GM12878 (cell line): ENCODE measurements around the gene B4GALNT4. TPM values are rescaled to one million over a fixed set of nuclear protein-coding genes. Genes with fewer than 3 reads are reported as not detected.

Experiments
- ATAC-seq: fragments of 200-7000 bp; cut with Tn5 transposase; 3 replicates; pipeline ENCODE4 v1.9.1; 2020; ENCODE audit warnings: mild to moderate bottlenecking, moderate library complexity
- BruUV-seq: library from RNA; stranded (reverse); fragments of 400-500 nt; replicated peaks from 2 replicates; lab custom pipeline; 2021; lab: Mats Ljungman, UMichigan
- CTCF ChIA-PET: fragments of 300-600 bp; sonication (Branson Sonifier 250); formaldehyde crosslinking; extraction: SDS; loops from one replicate; lab custom pipeline; 2021; ENCODE audit warnings: inconsistent platforms; lab: Yijun Ruan, JAX
- POLR2A ChIA-PET: fragments of 350-600 bp; formaldehyde crosslinking; extraction: SDS; loops from one replicate; lab custom pipeline; 2021; ENCODE audit warnings: inconsistent platforms; lab: Charles Lee
- RAD21 ChIA-PET: fragments of 300-600 bp; sonication (Branson Sonifier 250); formaldehyde crosslinking; loops from one replicate; lab custom pipeline; 2023; ENCODE audit warnings: antibody characterized with exemption; ENCODE audit not compliant: unreplicated experiment; lab: Charles Lee
- SMC1A ChIA-PET: fragments of 300-600 bp; sonication (Branson Sonifier 250); formaldehyde crosslinking; loops from one replicate; lab custom pipeline; 2023; ENCODE audit not compliant: unreplicated experiment, uncharacterized antibody; lab: Charles Lee
- DNase-seq: peaks from one replicate; pipeline ENCODE4 v3.0.0-alpha.2; 2011; ENCODE audit warnings: low read depth, low spot score
- FAIRE-seq: peaks from 3 replicates; lab custom pipeline; 2011; peaks lifted over from hg19 to GRCh38; lab: Jason Lieb, UNC
- H2AFZ ChIP-seq: 2 replicates; pipeline ENCODE4 v1.6.0; 2011; ENCODE audit warnings: low read depth, low read length, control low read depth; ENCODE audit not compliant: control insufficient read depth
- H3K27ac ChIP-seq: 2 replicates; pipeline ENCODE4 v1.5.1; 2011; ENCODE audit warnings: control low read depth; ENCODE audit not compliant: control insufficient read depth, insufficient read depth
- H3K27me3 ChIP-seq, 2 experiments: replicated peaks in 1 of 2; 2 replicates each; pipeline versions ENCODE4 v1.6.0 to v1.6.1; 2011; ENCODE audit warnings: low read length in 1 of 2; ENCODE audit not compliant: control insufficient read depth in 2 of 2, insufficient read depth in 2 of 2
- H3K36me3 ChIP-seq, 2 experiments: 2 replicates each; pipeline ENCODE4 v1.5.1; 2011; ENCODE audit warnings: low read length in 1 of 2; ENCODE audit not compliant: control insufficient read depth in 2 of 2, insufficient read depth in 2 of 2
- H3K4me1 ChIP-seq: 2 replicates; pipeline ENCODE4 v1.6.1; 2011; ENCODE audit warnings: mild to moderate bottlenecking, low read length, moderate library complexity, mixed read lengths; ENCODE audit not compliant: control insufficient read depth, insufficient read depth
- H3K4me2 ChIP-seq: 2 replicates; pipeline ENCODE4 v1.6.0; 2011; ENCODE audit warnings: control low read depth; ENCODE audit not compliant: control insufficient read depth, insufficient read depth
- H3K4me3 ChIP-seq: fragments of 200-600 bp; sonication (generic); 2 replicates; pipeline ENCODE4 v1.5.1; 2016
- H3K79me2 ChIP-seq: 2 replicates; pipeline ENCODE4 v1.6.0; 2011; ENCODE audit warnings: low read length; ENCODE audit not compliant: control insufficient read depth, insufficient read depth
- H3K9ac ChIP-seq: 2 replicates; pipeline ENCODE4 v1.8.0; 2011; ENCODE audit warnings: low read length, control low read depth, mixed read lengths; ENCODE audit not compliant: control insufficient read depth, insufficient read depth
- H3K9me3 ChIP-seq: replicated peaks from 3 replicates; pipeline ENCODE4 v1.5.1; 2011; ENCODE audit warnings: mild to moderate bottlenecking, low read length; ENCODE audit not compliant: control insufficient read depth, insufficient read depth
- H4K20me1 ChIP-seq: 2 replicates; pipeline ENCODE4 v1.6.0; 2011; ENCODE audit not compliant: control insufficient read depth, insufficient read depth
- BACH1 ChIP-seq: fragments of 450-650 bp; IDR thresholded peaks from 2 replicates; pipeline ENCODE4 v1.6.1; 2017; ENCODE audit warnings: mild to moderate bottlenecking, borderline replicate concordance
- CHD4 ChIP-seq: fragments of 200-600 bp; sonication (generic); IDR thresholded peaks from 2 replicates; pipeline ENCODE4 v1.6.1; 2016; ENCODE audit warnings: mild to moderate bottlenecking
- EP300 ChIP-seq, 2 experiments: fragments of 150-350 bp in 1 of 2; IDR thresholded peaks; 2 replicates each; pipeline ENCODE4 v1.6.1; 2011 to 2012; ENCODE audit warnings: low read depth in 2 of 2, low read length in 2 of 2, borderline replicate concordance in 1 of 2, improper control_type of control experiment in 1 of 2, inconsistent platforms in 1 of 2; ENCODE audit not compliant: control insufficient read depth in 1 of 2
- FOXK2 ChIP-seq: fragments of 450-650 bp; IDR thresholded peaks from 2 replicates; pipeline ENCODE4 v1.6.1; 2017; ENCODE audit warnings: mild to moderate bottlenecking, moderate library complexity
- IKZF1 ChIP-seq: fragments of 450-650 bp; conservative IDR thresholded peaks from 2 replicates; pipeline ENCODE4 v1.6.1; 2017; ENCODE audit warnings: antibody characterized with exemption, mild to moderate bottlenecking
- KLF5 ChIP-seq: fragments of 450-650 bp; IDR thresholded peaks from 2 replicates; pipeline ENCODE4 v1.6.1; 2014; ENCODE audit warnings: mild to moderate bottlenecking; ENCODE audit not compliant: partially characterized antibody
- NR2C1 ChIP-seq: fragments of 450-650 bp; IDR thresholded peaks from 2 replicates; pipeline ENCODE4 v1.6.1; 2017; ENCODE audit warnings: antibody characterized with exemption, mild to moderate bottlenecking, moderate library complexity
- RFX5 ChIP-seq: IDR thresholded peaks from 2 replicates; pipeline ENCODE4 v1.6.1; 2011; ENCODE audit warnings: low read depth, low read length, improper control_type of control experiment
- RUNX3 ChIP-seq: IDR thresholded peaks from 2 replicates; pipeline ENCODE4 v1.6.1; 2012; ENCODE audit warnings: low read length, inconsistent platforms
- SREBF2 ChIP-seq: IDR thresholded peaks from 2 replicates; pipeline ENCODE4 v1.6.1; 2012; ENCODE audit warnings: mild to moderate bottlenecking, low read length
- SUPT20H ChIP-seq: IDR thresholded peaks from 2 replicates; pipeline ENCODE4 v1.6.1; 2011; ENCODE audit warnings: low read depth, mild to moderate bottlenecking, low read length, moderate library complexity, borderline replicate concordance; ENCODE audit not compliant: control insufficient read depth
- WGBS: methylation state at CpG from one replicate; pipeline ENCODE4 v1.1.6; 2016; ENCODE audit warnings: low lambda C conversion rate; ENCODE audit not compliant: insufficient replicate concordance, insufficient coverage; ENCODE audit errors: missing lambda C conversion rate; 5-methylcytosine and 5-hydroxymethylcytosine counted together
- in situ Hi-C: fragments of 300-500 bp; cut with MboI; formaldehyde crosslinking; loops from 9 replicates; pipeline ENCODE4 v1.14.3; 2018; ENCODE audit warnings: mixed read lengths
- intact Hi-C: fragments of 100-400 bp; cut with micrococcal nuclease; formaldehyde crosslinking; loops from one replicate; pipeline ENCODE4 v1.14.2; 2022; ENCODE audit not compliant: unreplicated experiment
- polyA plus RNA-seq, 11 experiments: library from polyadenylated mRNA; depleted of rRNA in 4 of 11; unstranded in 6 of 11; stranded (reverse) in 5 of 11; fragments of >200 nt; fragmentation: Nextera tagmentation in 4 of 11; fragmentation: Illumina TruSeq in 1 of 11; extraction: Ambion mirVana in 4 of 11; extraction: Trizol in 1 of 11; gene quantifications; 1 replicate in 1 of 11; 2 replicates in 10 of 11; pipeline versions ENCODE4 v1.2.1 to v1.2.3, GENCODE V29; 2011 to 2016; ENCODE audit warnings: inconsistent platforms in 2 of 11, missing spikeins in 2 of 11, low read depth in 1 of 11
- total RNA-seq, 4 experiments: library from RNA; depleted of rRNA in 3 of 4; stranded (reverse); fragments of >200 nt in 3 of 4; fragmentation: Illumina TruSeq in 1 of 4; extraction: Trizol in 1 of 4; gene quantifications; 2 replicates each; pipeline versions ENCODE4 v1.2.1 to v1.2.3, GENCODE V29; 2013 to 2021
- TF ChIP-seq, protein P1 (sequence below): fragments of 450-650 bp; formaldehyde crosslinking; IDR thresholded peaks from 2 replicates; pipeline ENCODE4 v1.4.0; 2020; ENCODE audit warnings: mild to moderate bottlenecking, moderate library complexity
- TF ChIP-seq, protein P2 (sequence below): IDR thresholded peaks from 2 replicates; pipeline ENCODE4 v1.6.1; 2011; ENCODE audit warnings: borderline replicate concordance, low read depth, mild to moderate bottlenecking, moderate library complexity, low read length; ENCODE audit not compliant: insufficient read depth, poor library complexity, severe bottlenecking

B4GALNT4 gene
- total and polyA plus RNA-seq, 10 of the 15 experiments (the other 5 are each of a cell fraction or from before 2014, with no cell fraction given): 0.04 to 0.82 (median 0.40) TPM; not detected in 6

DNA sequence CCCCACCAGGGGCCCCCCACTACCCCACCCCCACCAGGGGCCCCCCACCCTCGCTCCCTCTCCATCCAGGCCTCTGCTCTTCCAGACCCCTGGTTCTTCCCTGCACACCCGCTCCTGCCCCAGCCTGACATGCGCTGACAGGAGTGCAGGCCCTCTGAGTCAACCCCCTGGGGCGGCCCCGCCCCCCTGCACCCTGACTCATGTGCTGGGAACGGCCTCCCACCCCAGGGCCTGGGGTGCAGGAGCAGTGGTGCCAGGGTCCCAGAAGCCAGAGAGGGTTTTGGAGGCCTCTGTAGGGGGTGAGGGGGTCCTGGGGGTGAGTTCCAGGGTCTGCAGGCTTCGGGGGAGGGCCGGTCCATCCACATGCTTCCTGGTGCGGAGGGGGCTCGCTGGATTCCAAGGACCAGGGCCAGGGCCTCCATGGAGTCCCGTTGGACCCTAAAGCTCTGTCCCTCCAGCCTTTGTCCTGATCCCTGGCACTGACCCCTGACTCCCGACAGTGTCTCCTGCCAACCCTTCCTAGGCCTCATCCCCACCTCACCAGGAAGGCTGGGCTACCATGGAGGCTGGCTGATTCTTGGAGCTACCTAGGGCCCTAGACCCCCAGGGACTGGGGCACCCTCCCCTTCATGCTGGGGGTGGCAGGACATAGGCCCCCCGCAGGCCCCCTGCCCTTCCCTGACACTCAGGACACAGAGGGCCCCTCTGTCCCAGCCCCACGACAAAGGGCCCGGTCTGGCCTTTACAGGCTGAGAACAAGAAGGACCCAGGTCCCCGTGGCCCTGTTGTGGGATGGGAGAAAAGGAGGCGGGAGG lies 24.1 kb downstream of the B4GALNT4 start:
- no peaks in the 10 kb centered on the region for H3K36me3 ChIP-seq
- H3K9me3 ChIP-seq: no peaks in the 10 kb centered on the region
- POLR2A ChIA-PET: no interaction called here
- H3K27me3 ChIP-seq: no peaks in the 10 kb centered on the region
- no peak overlapping the region for H3K4me3 ChIP-seq
- intact Hi-C loops: no loop called here
- TF ChIP-seq FOXK2: no peak
- TF ChIP-seq, protein P1, sequence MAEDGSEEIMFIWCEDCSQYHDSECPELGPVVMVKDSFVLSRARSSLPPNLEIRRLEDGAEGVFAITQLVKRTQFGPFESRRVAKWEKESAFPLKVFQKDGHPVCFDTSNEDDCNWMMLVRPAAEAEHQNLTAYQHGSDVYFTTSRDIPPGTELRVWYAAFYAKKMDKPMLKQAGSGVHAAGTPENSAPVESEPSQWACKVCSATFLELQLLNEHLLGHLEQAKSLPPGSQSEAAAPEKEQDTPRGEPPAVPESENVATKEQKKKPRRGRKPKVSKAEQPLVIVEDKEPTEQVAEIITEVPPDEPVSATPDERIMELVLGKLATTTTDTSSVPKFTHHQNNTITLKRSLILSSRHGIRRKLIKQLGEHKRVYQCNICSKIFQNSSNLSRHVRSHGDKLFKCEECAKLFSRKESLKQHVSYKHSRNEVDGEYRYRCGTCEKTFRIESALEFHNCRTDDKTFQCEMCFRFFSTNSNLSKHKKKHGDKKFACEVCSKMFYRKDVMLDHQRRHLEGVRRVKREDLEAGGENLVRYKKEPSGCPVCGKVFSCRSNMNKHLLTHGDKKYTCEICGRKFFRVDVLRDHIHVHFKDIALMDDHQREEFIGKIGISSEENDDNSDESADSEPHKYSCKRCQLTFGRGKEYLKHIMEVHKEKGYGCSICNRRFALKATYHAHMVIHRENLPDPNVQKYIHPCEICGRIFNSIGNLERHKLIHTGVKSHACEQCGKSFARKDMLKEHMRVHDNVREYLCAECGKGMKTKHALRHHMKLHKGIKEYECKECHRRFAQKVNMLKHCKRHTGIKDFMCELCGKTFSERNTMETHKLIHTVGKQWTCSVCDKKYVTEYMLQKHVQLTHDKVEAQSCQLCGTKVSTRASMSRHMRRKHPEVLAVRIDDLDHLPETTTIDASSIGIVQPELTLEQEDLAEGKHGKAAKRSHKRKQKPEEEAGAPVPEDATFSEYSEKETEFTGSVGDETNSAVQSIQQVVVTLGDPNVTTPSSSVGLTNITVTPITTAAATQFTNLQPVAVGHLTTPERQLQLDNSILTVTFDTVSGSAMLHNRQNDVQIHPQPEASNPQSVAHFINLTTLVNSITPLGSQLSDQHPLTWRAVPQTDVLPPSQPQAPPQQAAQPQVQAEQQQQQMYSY: no peak
- TF ChIP-seq NR2C1: no peak
- TF ChIP-seq BACH1: no peak
- TF ChIP-seq SUPT20H: no peak
- TF ChIP-seq, protein P2, sequence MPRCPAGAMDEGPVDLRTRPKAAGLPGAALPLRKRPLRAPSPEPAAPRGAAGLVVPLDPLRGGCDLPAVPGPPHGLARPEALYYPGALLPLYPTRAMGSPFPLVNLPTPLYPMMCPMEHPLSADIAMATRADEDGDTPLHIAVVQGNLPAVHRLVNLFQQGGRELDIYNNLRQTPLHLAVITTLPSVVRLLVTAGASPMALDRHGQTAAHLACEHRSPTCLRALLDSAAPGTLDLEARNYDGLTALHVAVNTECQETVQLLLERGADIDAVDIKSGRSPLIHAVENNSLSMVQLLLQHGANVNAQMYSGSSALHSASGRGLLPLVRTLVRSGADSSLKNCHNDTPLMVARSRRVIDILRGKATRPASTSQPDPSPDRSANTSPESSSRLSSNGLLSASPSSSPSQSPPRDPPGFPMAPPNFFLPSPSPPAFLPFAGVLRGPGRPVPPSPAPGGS: no peak
- no peak for TF ChIP-seq RUNX3
- TF ChIP-seq KLF5: no peak
- no peak for TF ChIP-seq IKZF1
- no peak for TF ChIP-seq RFX5
- no peak for TF ChIP-seq EP300 (IDR thresholded peaks at IDR 0.05; ENCODE audit: borderline replicate concordance in 1 of 2, control insufficient read depth in 1 of 2, low read depth in 2 of 2, low read length in 2 of 2)
- no peak for TF ChIP-seq SREBF2
- TF ChIP-seq CHD4: no peak
- TF ChIP-seq, all 136 proteins: peak for 0
- H3K4me1 ChIP-seq: no peaks in the 10 kb centered on the region
- no peak for FAIRE-seq
- in situ Hi-C loops: no loop called here
- no TSS peak for BruUV-seq
- H2AFZ ChIP-seq: no peak overlapping the region
- RAD21 ChIA-PET: no interaction called here
- SMC1A ChIA-PET: interaction anchor here (0.6 kb wide), 1 partner anchor 130 kb away, joined by 3 read pairs; no protein-coding TSS in a partner anchor
- H3K27ac ChIP-seq: no peak overlapping the region
- DNase-seq: no peak
- no peaks in the 10 kb centered on the region for H3K79me2 ChIP-seq
- H3K4me2 ChIP-seq: no peak overlapping the region
- CTCF ChIA-PET: interaction anchor here (0.6 kb wide), 1 partner anchor 117 kb away, joined by 3 read pairs; no protein-coding TSS in a partner anchor
- ATAC-seq: no peak
- H3K9ac ChIP-seq: no peak overlapping the region
- no peaks in the 10 kb centered on the region for H4K20me1 ChIP-seq
- WGBS: 43% methylated on average over 11 of the region's 17 CpGs
